ENCODE measurements around the gene ATP2B2.

The ATP2B2 gene

DNA sequence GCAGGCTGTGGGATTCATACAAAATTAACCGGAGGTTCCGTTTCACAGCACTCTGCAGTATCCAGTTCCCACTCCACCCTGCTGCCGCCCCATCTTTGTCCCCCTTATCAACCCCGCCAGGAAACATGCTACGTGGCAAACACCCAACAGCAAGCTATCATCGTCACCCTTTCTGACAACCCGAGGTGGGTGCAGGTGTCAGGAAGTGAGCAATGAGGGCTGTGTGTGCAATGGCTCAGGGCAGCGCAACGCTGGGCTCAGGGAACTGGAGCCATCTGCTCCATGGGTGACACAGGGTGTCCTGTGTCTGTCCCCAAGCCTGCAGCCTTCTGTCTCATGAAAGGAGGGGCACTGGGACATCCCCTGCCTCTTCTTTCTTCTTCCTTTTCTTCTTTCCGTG lies 60.9 kb downstream of the ATP2B2 start:
- H3K23ac ChIP-seq (ENCODE audit: low read length in 2 of 2), result no peak overlapping the region
- H3K4me2 ChIP-seq (ENCODE audit: low read length, poor library complexity, severe bottlenecking), result no peak overlapping the region
- H3K4ac ChIP-seq (ENCODE audit: low read depth in 1 of 2, low read length in 2 of 2), result no peak overlapping the region
- no peak overlapping the region for H2BK12ac ChIP-seq (ENCODE audit: low read length in 2 of 2)
- peaks cover 25 to 35% of the 10 kb centered on the region in 2 experiments for H3K27me3 ChIP-seq (ENCODE audit: control insufficient read depth in 1 of 2, insufficient read depth in 1 of 2, low read length in 2 of 2)
- H2BK15ac ChIP-seq (ENCODE audit: low read depth, poor library complexity, severe bottlenecking), result no peak overlapping the region
- 88% methylated on average over 10 of the region's 10 CpGs for WGBS
- H3K9me3 ChIP-seq (ENCODE audit: control insufficient read depth, low read length), result no peaks in the 10 kb centered on the region
- no peaks in the 10 kb centered on the region for H3K79me1 ChIP-seq (replicated peaks; ENCODE audit: low read length, poor library complexity, severe bottlenecking)
- H2AFZ ChIP-seq (ENCODE audit: low read depth, low read length), result no peak overlapping the region
- H3K4me3 ChIP-seq (ENCODE audit: insufficient read depth in 1 of 2, low read depth in 1 of 2, low read length in 2 of 2), result no peak overlapping the region
- H4K91ac ChIP-seq (ENCODE audit: low read length), result no peak overlapping the region
- no peak for DNase-seq
- H3K4me1 ChIP-seq (ENCODE audit: control insufficient read depth, insufficient read depth, low read depth, low read length), result peaks cover 10% of the 10 kb centered on the region
- H3K36me3 ChIP-seq (ENCODE audit: control insufficient read depth in 1 of 2, insufficient read depth in 2 of 2, low read depth in 1 of 2, low read length in 2 of 2), result no peaks in the 10 kb centered on the region
- H3K27ac ChIP-seq (ENCODE audit: low read length, poor library complexity, severe bottlenecking), result no peak overlapping the region
- no peak overlapping the region for H2BK120ac ChIP-seq (ENCODE audit: low read depth, low read length)
- no peak overlapping the region for H2BK5ac ChIP-seq (ENCODE audit: low read depth, low read length, poor library complexity, severe bottlenecking)
- H3K9ac ChIP-seq (ENCODE audit: low read length), result no peak overlapping the region
- H2AK5ac ChIP-seq (ENCODE audit: low read length, severe bottlenecking), result no peak overlapping the region
- no peak overlapping the region for H3K14ac ChIP-seq (ENCODE audit: low read length in 2 of 2)
- no peak overlapping the region for H3K18ac ChIP-seq (ENCODE audit: low read depth in 1 of 2, low read length in 2 of 2)
- no peak overlapping the region for H4K8ac ChIP-seq (ENCODE audit: low read length)

DNA sequence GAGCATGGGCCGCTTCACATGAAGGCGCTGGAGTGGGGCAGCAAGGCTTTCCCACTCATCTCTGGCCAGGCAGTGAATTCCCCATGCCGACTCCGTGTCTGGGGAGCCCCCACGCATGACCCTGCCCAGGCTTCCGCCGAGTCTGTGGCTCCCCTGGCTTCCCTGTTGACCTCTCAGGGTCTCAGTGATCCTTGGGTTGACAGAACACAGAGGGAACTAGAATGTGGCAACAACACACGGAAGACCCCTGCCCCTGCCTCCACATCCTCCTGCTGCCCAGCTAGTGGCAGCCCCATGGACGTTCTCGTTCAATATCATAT lies 61.3 kb downstream of the ATP2B2 start:
- WGBS, result 90% methylated on average over 10 of the region's 10 CpGs
- Histone ChIP-seq H4K91ac (ENCODE audit: low read length) (no peak overlapping the region), H3K4me2 (ENCODE audit: low read length, poor library complexity, severe bottlenecking) (no peak overlapping the region), H3K4me1 (ENCODE audit: control insufficient read depth, insufficient read depth, low read depth, low read length) (peaks cover 12% of the 10 kb centered on the region), H3K4ac (ENCODE audit: low read depth in 1 of 2, low read length in 2 of 2) (no peak overlapping the region), H2BK15ac (ENCODE audit: low read depth, poor library complexity, severe bottlenecking) (no peak overlapping the region), H2AK5ac (ENCODE audit: low read length, severe bottlenecking) (no peak overlapping the region), H4K8ac (ENCODE audit: low read length) (no peak overlapping the region), H2BK12ac (ENCODE audit: low read length in 2 of 2) (no peak overlapping the region), H3K9me3 (ENCODE audit: control insufficient read depth, low read length) (no peaks in the 10 kb centered on the region), H3K27ac (ENCODE audit: low read length, poor library complexity, severe bottlenecking) (no peak overlapping the region), H3K18ac (ENCODE audit: low read depth in 1 of 2, low read length in 2 of 2) (no peak overlapping the region), H2BK5ac (ENCODE audit: low read depth, low read length, poor library complexity, severe bottlenecking) (no peak overlapping the region), H3K4me3 (ENCODE audit: insufficient read depth in 1 of 2, low read depth in 1 of 2, low read length in 2 of 2) (no peak overlapping the region), H3K36me3 (ENCODE audit: control insufficient read depth in 1 of 2, insufficient read depth in 2 of 2, low read depth in 1 of 2, low read length in 2 of 2) (no peaks in the 10 kb centered on the region), H2AFZ (ENCODE audit: low read depth, low read length) (no peak overlapping the region), H3K14ac (ENCODE audit: low read length in 2 of 2) (no peak overlapping the region), H3K27me3 (ENCODE audit: control insufficient read depth in 1 of 2, insufficient read depth in 1 of 2, low read length in 2 of 2) (peaks cover 25 to 34% of the 10 kb centered on the region in 2 experiments), H3K23ac (ENCODE audit: low read length in 2 of 2) (no peak overlapping the region), H3K9ac (ENCODE audit: low read length) (no peak overlapping the region), H3K79me1 (replicated peaks; ENCODE audit: low read length, poor library complexity, severe bottlenecking) (no peaks in the 10 kb centered on the region), H2BK120ac (ENCODE audit: low read depth, low read length) (no peak overlapping the region)
- no peak for DNase-seq

DNA sequence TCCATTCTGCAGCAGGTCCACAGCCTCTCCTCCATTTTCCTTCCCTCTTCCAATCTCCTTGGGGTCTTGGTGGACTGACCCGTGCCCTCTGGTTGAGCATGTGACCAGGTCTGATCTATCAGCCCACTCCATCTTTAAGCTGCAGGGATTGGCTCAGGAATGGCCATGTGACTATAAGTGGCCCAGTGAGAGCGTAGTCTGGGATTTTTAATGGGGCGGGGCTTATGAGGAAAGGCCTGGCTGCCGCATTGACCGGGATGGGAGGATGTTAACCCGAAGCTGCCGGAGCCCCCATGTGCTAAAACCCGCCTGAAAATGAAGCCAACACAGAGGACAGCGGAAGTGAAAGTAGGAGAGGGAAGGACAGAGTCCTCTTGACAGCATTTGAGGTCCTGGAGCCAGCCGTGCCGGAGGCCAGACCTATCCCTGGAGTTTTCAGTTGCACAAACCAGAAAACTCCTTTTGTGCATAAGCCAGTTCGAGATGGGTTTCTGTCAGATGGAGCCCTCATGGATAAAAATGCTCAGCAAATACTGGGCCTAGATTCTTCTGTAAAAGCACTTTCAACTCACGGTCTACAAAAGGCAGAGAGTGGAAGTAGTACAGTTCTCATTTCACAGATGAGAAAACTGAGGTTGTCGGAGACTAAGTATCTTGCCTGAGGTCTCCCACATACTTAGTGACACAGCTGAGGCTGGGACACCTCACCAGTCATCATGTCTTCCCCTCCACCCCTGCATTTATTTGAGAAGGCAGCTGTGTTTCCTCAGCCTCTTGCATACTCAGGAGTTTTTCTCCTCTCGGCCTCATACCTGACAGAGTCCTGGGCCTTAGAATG lies 61.9 kb downstream of the ATP2B2 start:
- Histone ChIP-seq H4K91ac (ENCODE audit: low read length) (no peak overlapping the region), H3K4ac (ENCODE audit: low read depth in 1 of 2, low read length in 2 of 2) (no peak overlapping the region), H3K9me3 (ENCODE audit: control insufficient read depth, low read length) (no peaks in the 10 kb centered on the region), H3K4me1 (ENCODE audit: control insufficient read depth, insufficient read depth, low read depth, low read length) (peaks cover 17% of the 10 kb centered on the region), H3K36me3 (ENCODE audit: control insufficient read depth in 1 of 2, insufficient read depth in 2 of 2, low read depth in 1 of 2, low read length in 2 of 2) (no peaks in the 10 kb centered on the region), H3K23ac (ENCODE audit: low read length in 2 of 2) (no peak overlapping the region), H3K4me3 (ENCODE audit: insufficient read depth in 1 of 2, low read depth in 1 of 2, low read length in 2 of 2) (no peak overlapping the region), H4K8ac (ENCODE audit: low read length) (no peak overlapping the region), H2AFZ (ENCODE audit: low read depth, low read length) (no peak overlapping the region), H3K79me1 (replicated peaks; ENCODE audit: low read length, poor library complexity, severe bottlenecking) (no peaks in the 10 kb centered on the region), H3K9ac (ENCODE audit: low read length) (no peak overlapping the region), H2BK15ac (ENCODE audit: low read depth, poor library complexity, severe bottlenecking) (no peak overlapping the region), H2BK5ac (ENCODE audit: low read depth, low read length, poor library complexity, severe bottlenecking) (no peak overlapping the region), H3K27ac (ENCODE audit: low read length, poor library complexity, severe bottlenecking) (no peak overlapping the region), H2BK120ac (ENCODE audit: low read depth, low read length) (no peak overlapping the region), H3K18ac (ENCODE audit: low read depth in 1 of 2, low read length in 2 of 2) (no peak overlapping the region), H3K4me2 (ENCODE audit: low read length, poor library complexity, severe bottlenecking) (no peak overlapping the region), H3K14ac (ENCODE audit: low read length in 2 of 2) (no peak overlapping the region), H2AK5ac (ENCODE audit: low read length, severe bottlenecking) (no peak overlapping the region), H3K27me3 (ENCODE audit: control insufficient read depth in 1 of 2, insufficient read depth in 1 of 2, low read length in 2 of 2) (peaks cover 23 to 29% of the 10 kb centered on the region in 2 experiments), H2BK12ac (ENCODE audit: low read length in 2 of 2) (no peak overlapping the region)
- DNase-seq, result no peak
- WGBS, result 80% methylated on average over 15 of the region's 15 CpGs

DNA sequence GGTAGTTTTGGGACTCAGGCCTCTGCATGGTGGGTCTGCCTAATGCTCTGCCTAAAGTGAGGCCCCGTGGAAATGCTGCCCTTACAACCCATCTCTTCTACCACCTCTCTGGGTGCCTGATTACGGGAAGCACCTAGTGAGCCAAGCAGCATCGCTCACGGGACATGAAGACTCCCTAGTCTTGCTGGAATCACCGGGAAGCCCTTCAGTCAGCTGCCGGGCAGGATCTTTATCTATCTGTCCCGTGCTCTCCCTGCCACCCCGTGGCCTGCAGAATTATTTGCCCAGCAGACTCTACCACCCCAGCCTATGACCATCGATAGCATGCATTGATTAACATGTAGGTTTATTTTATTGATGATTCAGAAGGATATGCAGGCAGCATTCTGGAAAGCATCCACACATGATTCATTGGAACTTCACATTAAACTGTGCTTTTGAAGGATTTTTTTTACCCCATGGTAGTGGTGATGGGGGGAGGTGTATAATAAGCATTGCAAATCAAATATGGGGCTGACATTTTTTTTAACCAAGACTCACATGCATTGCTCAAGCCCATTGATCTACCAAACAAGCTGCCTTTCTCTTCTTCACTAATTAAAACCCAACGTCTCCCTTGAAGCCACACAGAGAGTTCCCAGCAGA lies 63.1 kb downstream of the ATP2B2 start:
- H2AFZ ChIP-seq (ENCODE audit: low read depth, low read length), result no peak overlapping the region
- no peaks in the 10 kb centered on the region for H3K9me3 ChIP-seq (ENCODE audit: control insufficient read depth, low read length)
- no peak overlapping the region for H2BK5ac ChIP-seq (ENCODE audit: low read depth, low read length, poor library complexity, severe bottlenecking)
- no peak overlapping the region for H3K18ac ChIP-seq (ENCODE audit: low read depth in 1 of 2, low read length in 2 of 2)
- no peak overlapping the region for H3K4me2 ChIP-seq (ENCODE audit: low read length, poor library complexity, severe bottlenecking)
- no peak overlapping the region for H3K4ac ChIP-seq (ENCODE audit: low read depth in 1 of 2, low read length in 2 of 2)
- H3K4me1 ChIP-seq (ENCODE audit: control insufficient read depth, insufficient read depth, low read depth, low read length), result peaks cover 27% of the 10 kb centered on the region
- H2BK15ac ChIP-seq (ENCODE audit: low read depth, poor library complexity, severe bottlenecking), result no peak overlapping the region
- H2BK12ac ChIP-seq (ENCODE audit: low read length in 2 of 2), result no peak overlapping the region
- no peak overlapping the region for H3K9ac ChIP-seq (ENCODE audit: low read length)
- no peak for DNase-seq
- no peak overlapping the region for H4K8ac ChIP-seq (ENCODE audit: low read length)
- H3K27me3 ChIP-seq (ENCODE audit: control insufficient read depth in 1 of 2, insufficient read depth in 1 of 2, low read length in 2 of 2), result peaks cover 11 to 16% of the 10 kb centered on the region in 2 experiments
- H3K79me1 ChIP-seq (replicated peaks; ENCODE audit: low read length, poor library complexity, severe bottlenecking), result no peaks in the 10 kb centered on the region
- no peak overlapping the region for H3K23ac ChIP-seq (ENCODE audit: low read length in 2 of 2)
- no peak overlapping the region for H2AK5ac ChIP-seq (ENCODE audit: low read length, severe bottlenecking)
- 74% methylated on average over 10 of the region's 10 CpGs for whole genome bisulfite sequencing
- no peak overlapping the region for H4K91ac ChIP-seq (ENCODE audit: low read length)
- H2BK120ac ChIP-seq (ENCODE audit: low read depth, low read length), result no peak overlapping the region
- no peak overlapping the region for H3K14ac ChIP-seq (ENCODE audit: low read length in 2 of 2)
- H3K27ac ChIP-seq (ENCODE audit: low read length, poor library complexity, severe bottlenecking), result no peak overlapping the region
- no peaks in the 10 kb centered on the region for H3K36me3 ChIP-seq (ENCODE audit: control insufficient read depth in 1 of 2, insufficient read depth in 2 of 2, low read depth in 1 of 2, low read length in 2 of 2)
- no peak overlapping the region for H3K4me3 ChIP-seq (ENCODE audit: insufficient read depth in 1 of 2, low read depth in 1 of 2, low read length in 2 of 2)
